ENCODE results near the gene PGP.

Gene PGP

DNA sequence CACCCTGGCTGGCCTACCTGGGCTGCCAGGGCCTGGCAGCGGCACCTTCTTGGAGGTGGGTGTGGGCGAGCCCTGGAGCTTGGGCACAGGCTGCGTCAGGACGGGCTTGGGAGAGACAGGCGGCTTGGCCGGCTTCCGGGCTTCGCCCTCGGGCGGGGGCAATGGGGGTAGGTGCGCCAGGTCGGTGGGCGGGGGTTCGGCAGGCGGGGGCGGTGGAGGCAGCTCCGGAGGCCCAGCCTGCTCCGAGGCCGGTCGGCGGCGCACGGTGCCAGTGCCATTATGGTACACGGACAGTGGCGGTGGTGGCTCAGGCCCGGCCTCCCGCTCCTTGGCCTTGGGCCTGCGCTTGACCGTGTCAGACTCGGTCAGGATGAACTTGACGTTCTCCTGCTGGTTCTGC is 35.1 kb downstream of the PGP start:
- no peak for DNase-seq

- DNase-seq: no peak
Measured at GRCh38 chr16:2179107-2179501, 35.5 kb downstream of the PGP start.

- no peak for DNase-seq
Measured at GRCh38 chr16:2178321-2179106, 36.1 kb downstream of the PGP start.

- DNase-seq: no peak
Measured at GRCh38 chr16:2177561-2177960, 37.1 kb downstream of the PGP start.

GRCh38 chr16:2177101-2177500 is 37.5 kb downstream of the PGP start:
- DNase-seq: no peak

GRCh38 chr16:2176047-2176446 is 38.6 kb downstream of the PGP start:
- no peak for DNase-seq

- no peak for DNase-seq
Measured at GRCh38 chr16:2175454-2175853, 39.2 kb downstream of the PGP start.

GRCh38 chr16:2174396-2175131 is 40.1 kb downstream of the PGP start:
- DNase-seq: no peak

DNA sequence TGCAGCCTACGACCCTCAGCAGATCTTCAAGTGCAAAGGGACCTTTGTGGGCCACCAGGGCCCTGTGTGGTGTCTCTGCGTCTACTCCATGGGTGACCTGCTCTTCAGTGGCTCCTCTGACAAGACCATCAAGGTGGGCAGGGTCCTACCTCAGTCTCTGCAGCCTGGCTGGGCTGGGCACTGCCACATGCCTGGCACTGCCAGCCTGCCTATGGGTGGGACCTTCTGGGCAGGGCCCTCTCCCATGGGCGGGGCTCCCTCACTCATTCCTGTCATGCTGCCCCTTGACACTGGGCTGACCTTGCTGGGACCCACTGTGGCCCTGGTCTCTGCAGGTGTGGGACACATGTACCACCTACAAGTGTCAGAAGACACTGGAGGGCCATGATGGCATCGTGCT is 40.7 kb downstream of the PGP start:
- no peak for DNase-seq

DNA sequence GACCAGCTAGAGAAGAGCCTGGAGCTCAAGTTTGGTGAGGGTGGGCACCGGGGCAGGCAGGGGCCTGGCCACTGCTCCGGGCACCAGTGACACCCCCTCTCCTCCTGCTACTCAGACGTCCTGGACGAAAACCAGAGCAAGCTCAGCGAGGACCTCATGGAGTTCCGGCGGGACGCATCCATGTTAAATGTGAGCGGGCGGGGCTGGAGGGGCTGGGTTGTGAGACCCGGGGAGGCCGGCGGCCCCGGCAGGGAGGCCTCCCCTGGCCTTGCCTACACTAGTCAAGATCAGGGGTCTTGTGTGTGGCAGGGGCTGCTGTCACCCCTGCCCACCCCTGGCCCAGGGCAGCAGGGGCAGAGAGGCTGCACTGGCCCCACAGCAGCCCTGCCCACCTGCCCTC is 41.3 kb downstream of the PGP start:
- DNase-seq: no peak

GRCh38 chr16:2172688-2173335 is 41.8 kb downstream of the PGP start:
- no peak for DNase-seq

GRCh38 chr16:2171601-2172178 is 43.0 kb downstream of the PGP start:
- DNase-seq: no peak

GRCh38 chr16:2170587-2171435 is 43.8 kb downstream of the PGP start:
- no peak for DNase-seq

DNA sequence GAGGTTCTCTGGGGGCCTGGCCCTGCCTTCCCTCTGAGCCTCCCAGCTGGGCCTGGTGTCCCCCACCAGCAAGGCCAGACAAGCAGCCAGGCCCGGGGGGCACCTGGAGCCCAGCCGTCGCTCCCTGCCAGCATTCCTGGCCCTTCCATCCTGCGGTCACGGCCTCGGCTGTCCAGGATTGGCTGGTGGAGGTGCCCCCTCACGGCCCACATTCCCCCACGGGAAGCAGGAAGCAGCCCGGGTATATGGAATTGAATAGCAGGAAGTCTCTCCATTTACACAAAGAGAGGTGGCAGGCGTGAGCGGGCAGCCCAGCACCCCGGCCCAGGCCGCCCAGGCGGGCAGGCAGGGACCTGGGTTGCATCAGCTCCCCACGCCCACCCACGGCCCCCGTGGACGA is 44.6 kb downstream of the PGP start:
- no peak for DNase-seq

GRCh38 chr16:2167068-2167638 is 47.5 kb downstream of the PGP start:
- DNase-seq: no peak

DNA sequence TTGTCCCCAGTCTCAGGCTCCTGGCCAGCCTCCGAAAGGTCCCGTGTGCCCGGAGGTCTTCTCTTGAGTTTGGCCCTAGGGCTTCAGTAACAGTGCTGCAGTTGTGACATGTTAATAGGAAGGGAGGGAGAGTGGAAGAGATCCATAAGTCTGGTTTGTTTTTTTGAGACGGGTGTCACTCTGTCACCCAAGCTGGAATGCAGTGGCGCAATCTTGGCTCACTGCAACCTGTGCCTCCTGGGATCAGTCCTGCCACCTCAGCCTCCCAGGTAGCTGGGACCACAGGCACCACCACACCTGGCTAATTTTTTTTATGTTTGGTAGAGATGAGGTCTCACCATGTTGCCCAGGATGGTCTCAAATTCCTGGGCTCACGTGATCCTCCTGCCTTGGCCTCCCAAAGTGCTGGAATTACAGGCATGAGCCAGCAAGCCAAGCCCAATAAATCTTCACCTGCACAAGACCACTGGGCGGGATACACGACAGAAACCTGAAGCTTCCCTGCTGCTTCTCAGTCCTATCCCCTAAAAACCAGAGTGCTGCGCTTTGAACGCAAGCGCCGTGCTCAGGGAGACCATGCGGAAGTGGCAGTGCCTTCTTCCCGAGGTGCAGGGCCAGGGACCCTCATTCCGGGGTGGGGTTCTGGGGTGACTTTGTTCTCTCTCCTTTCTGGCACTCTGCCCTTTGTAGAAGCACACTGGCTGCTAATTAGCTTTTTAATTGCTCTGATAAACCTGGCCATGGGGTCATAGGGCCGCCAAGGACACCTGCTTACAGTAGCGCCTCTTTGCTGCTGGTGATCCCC is 48.2 kb downstream of the PGP start:
- DNase-seq: no peak

DNA sequence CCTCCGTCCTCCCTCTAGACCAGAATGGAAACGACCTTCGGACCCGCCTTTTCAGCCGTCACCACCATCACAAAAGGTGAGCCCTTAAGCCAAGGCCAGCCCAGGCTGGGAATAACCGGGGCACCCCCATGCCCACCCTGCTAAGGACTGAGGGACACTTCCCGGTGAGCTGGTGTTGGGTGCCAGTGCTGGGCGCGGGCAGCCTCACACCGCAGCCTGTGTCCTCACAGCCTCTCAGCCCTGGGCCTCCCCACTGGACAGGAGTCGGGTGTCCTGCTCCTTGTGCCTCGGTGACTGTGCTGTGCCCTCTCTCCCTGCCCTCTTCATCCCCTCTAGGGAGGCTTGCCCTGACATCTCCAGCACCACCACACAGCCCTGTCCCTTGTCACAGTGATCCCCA is 48.8 kb downstream of the PGP start:
- no peak for DNase-seq

DNA sequence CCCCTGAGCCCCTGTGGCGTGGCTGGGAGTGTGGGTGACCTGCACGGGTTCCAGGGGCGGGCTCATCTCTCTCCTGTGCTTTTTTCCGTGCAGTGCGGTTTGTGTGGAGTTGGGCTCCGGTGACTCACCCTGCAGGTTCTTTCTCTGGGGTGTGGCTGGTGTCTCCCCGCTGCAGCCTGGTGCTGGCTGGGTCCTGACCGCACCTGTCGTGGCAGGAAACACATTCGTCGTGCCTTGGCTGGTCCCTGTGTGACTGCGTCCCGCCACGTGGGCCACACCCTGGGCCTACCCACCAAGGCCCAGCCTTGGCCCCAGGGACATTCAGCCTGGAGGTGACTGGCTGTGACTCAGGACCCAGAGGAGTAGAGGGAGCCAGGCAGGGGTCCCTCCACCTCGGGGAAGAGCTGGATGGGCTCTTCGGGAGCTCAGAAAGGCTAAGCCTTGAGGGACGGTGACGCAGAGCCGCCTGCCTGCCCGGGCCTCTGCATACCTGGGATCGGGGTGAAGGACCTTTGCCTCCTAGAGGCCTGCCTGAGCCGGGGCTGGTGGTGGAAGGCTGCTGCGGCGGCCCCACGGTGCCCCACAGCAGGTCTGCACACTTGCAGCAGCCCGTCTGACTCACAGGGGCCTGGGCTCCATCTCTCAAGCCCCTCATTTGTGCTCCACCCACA is 51.3 kb downstream of the PGP start:
- no peak for DNase-seq

DNA sequence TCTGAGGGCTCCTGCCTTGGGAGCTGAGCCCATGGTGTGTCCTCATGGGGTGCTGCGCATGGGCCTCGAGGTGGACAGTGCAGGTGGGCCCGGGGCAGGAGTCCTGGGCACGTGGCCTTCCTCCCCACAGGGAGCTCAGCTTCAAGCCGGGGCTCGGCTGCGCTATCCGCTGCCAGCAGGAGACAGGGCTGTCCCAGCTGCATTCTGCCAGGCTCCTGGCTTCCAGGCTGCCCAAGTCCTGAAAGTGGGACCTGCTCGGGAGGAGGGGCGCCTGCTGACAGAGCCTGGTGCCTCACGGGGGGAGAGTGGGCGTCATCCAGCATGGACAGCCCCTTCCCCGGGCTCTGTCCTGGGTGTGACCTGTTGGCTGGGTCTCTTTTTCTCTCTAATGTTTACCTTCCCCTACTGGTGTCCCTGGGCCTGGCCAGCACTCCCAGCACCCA is 51.9 kb downstream of the PGP start:
- no peak for DNase-seq

GRCh38 chr16:2161911-2162310 is 52.7 kb downstream of the PGP start:
- no peak for DNase-seq
